MG63 (cell line): ENCODE results near the gene CRTC1. TPM values are rescaled to one million over a fixed set of nuclear protein-coding genes. Genes with fewer than 3 reads are reported as not detected.
A peak's percentile ranks its signal among the peaks of the same experiment; 100 is the strongest.
"Not testable (repeated sequence)": the region's sequence is repeated elsewhere in the genome, so short reads cannot be mapped to it uniquely, and the experiment has no call there.

Source experiments
- DNase-seq: peaks from one replicate; pipeline ENCODE4 v3.0.0-alpha.2; 2020
- H3K27me3 ChIP-seq: fragments of 250-450 bp; sonication (Bioruptor Pico); 2 replicates; pipeline ENCODE4 v1.5.1; 2020; ENCODE audit warnings: mild to moderate bottlenecking, moderate library complexity
- H3K36me3 ChIP-seq: fragments of 250-450 bp; sonication (Bioruptor Pico); 2 replicates; pipeline ENCODE4 v1.5.1; 2020; ENCODE audit warnings: mild to moderate bottlenecking, moderate library complexity
- H3K4me3 ChIP-seq: fragments of 250-450 bp; sonication (Bioruptor Pico); 2 replicates; pipeline ENCODE4 v1.5.1; 2020; ENCODE audit warnings: mild to moderate bottlenecking, moderate library complexity
- H3K9me3 ChIP-seq: fragments of 250-450 bp; sonication (Bioruptor Pico); 2 replicates; pipeline ENCODE4 v1.5.1; 2020; ENCODE audit warnings: mild to moderate bottlenecking, moderate library complexity
- total RNA-seq: library from RNA; depleted of rRNA; stranded (reverse); fragments of >200 nt; shearing (Covaris generic); gene quantifications from 2 replicates; pipeline ENCODE4 v1.2.3, GENCODE V29; 2014; ENCODE audit warnings: low replicate concordance

The CRTC1 gene
- total RNA-seq, 1 experiment from 2014 or later: 3.6 TPM

DNA sequence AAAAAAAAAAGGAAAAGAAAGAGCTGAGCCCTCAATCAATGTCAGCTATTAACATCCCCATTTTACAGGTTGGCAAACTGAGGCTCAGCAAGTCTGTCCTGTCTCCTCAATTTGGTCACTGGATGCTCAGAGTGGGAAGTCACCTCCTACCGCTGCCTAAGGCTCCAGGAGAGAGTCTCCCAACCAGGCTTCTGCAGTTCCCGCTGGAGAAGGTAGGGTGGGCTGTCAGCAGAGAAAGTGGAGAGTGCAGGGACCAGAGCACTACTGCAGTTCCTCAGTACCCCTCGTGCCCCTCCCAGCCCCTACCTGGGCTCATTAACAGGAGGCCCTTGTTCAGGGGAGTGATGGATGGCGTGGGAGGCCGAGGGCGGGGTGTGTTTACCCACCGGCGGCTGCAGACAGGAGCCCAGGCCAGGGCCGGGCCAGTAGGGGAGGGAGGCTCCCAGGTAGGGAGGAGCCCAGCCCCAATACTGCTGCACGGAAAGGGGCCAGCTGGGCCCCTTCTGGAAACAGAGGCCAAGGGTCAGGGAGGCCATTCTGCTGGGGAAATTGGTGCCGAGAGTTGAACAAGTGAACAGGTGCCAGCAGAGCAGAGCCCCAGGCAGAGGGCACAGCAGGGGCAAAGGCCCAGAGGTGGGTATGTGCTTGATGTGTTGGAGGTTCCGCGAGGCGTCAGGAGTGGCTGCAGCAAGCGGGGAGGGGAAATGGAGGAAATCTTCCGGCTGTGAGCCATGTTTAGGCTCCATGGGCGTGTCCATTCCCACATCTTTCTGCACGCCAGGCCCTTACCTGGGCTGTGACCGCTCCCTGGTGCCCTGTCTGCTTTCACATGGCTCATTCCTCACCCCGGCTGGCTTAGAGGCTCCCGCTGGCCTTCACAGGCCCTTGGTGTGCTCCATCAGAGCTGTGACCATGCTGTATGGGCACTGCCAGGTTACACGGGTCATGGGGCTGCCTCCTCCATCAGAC, 115.2 kb downstream of the CRTC1 start:
- DNase-seq: no peak
- H3K36me3 ChIP-seq: no peaks in the 10 kb centered on the region
- no peaks in the 10 kb centered on the region for H3K9me3 ChIP-seq
- peaks cover 9% of the 10 kb centered on the region for H3K27me3 ChIP-seq
- no peak overlapping the region for H3K4me3 ChIP-seq

DNA sequence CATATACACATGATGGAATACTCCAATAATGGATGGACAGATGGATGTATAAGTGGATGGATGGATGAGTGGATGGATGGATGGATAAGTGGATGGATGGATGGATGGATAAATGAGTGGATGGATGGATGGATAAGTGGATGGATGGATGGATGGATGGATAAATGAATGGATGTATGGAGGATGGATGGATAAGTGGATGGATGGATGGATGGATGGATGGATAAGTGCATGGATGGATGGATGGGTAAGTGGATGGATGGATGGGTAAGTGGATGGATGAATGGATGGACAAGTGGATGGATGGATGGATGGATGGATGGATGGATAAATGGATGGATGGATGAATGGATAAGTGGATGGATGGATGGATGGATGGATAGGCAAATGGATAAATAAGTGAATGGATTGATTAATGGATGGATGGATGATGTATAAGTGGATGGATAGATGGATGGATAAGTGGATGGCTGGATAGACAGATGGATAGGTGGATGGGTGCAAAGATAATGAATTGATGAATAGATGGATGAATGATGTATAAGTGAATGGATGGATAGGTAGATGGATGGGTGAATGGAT, 116.0 kb downstream of the CRTC1 start:
- no peak overlapping the region for H3K4me3 ChIP-seq
- H3K27me3 ChIP-seq: peaks cover 9% of the 10 kb centered on the region
- DNase-seq: no peak
- H3K9me3 ChIP-seq: no peaks in the 10 kb centered on the region
- no peaks in the 10 kb centered on the region for H3K36me3 ChIP-seq

DNA sequence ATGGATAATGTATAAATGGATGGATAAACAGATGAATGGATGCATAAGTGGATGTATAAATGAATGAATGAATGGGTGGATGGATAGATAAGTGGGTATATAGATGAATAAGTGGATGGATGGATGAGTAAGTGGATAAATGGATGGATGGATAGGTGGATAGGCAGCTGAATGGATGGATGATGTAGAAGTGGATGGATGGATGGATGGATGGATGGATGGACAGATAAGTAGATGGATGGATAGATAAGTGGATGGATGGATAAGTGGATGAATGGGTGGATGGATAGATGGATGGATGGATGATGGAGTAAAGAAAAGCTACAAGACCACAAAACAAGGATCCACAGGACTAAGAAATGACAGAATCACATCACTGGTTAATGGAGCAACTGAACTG, 116.6 kb downstream of the CRTC1 start:
- Histone ChIP-seq H3K27me3 (peaks cover 9% of the 10 kb centered on the region), H3K36me3 (no peaks in the 10 kb centered on the region), H3K9me3 (no peaks in the 10 kb centered on the region), H3K4me3 (no peak overlapping the region)
- no peak for DNase-seq

DNA sequence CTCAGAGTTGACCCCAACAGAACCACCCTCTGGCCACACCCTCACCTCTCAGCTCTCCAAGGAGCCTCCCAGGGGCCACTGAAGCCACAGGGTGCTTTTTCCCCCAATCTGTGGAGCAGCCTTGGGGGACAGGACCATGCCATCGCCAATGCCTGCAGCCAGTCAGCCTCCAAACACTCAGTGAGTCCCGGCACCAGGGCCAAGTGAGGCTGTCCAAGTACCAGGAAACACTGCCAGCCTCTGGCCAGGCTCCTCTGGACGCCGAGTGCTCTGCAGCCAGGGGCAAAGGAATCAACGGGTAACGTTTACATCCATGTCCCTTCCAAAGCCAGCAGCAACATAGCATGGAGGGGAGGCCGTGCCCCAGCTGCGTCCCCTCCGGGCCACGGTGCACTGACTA, 117.2 kb downstream of the CRTC1 start:
- no peak for DNase-seq
- no peaks in the 10 kb centered on the region for H3K36me3 ChIP-seq
- H3K27me3 ChIP-seq: peaks cover 9% of the 10 kb centered on the region
- no peak overlapping the region for H3K4me3 ChIP-seq
- no peaks in the 10 kb centered on the region for H3K9me3 ChIP-seq

- Histone ChIP-seq H3K9me3 (no peaks in the 10 kb centered on the region), H3K4me3 (no peak overlapping the region), H3K36me3 (no peaks in the 10 kb centered on the region), H3K27me3 (peaks cover 9% of the 10 kb centered on the region)
- DNase-seq: no peak
These were observed 118.9 kb downstream of the CRTC1 start for GRCh38 chr19:18802354-18802753.

DNA sequence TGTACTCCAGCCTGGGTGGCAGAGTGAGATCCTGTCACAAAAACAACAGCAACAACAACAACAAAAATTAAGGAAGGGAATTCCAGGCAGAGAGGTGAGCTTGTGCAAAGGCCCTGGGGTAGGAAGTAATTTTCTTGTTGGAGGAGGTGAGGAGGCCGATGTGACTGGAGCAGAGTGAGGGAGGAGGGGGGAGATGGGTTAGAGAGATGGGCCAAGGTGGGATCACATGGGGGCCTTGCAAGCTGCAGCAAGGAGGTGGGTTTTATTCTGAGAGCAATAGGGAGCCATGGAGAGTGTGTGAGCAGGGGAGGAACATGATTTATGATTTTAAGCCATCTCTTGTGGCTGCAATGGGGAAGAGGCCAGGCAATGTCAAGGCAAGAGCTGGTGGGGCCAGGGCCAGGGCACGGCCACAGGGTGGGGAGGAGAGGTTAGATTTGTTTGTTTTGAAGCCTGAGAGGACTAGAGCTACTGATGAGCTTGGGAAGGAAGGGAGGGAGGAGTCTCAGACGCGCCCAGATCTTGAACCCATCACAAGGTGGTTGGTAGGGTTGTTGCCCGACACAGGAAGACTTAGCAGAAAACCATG, 120.2 kb downstream of the CRTC1 start:
- H3K36me3 ChIP-seq: no peaks in the 10 kb centered on the region
- H3K27me3 ChIP-seq: peaks cover 9% of the 10 kb centered on the region
- no peaks in the 10 kb centered on the region for H3K9me3 ChIP-seq
- no peak overlapping the region for H3K4me3 ChIP-seq
- DNase-seq: no peak

- Histone ChIP-seq H3K27me3 (peaks cover 9% of the 10 kb centered on the region), H3K4me3 (no peak overlapping the region), H3K36me3 (no peaks in the 10 kb centered on the region), H3K9me3 (no peaks in the 10 kb centered on the region)
- DNase-seq: no peak
These were observed 120.7 kb downstream of the CRTC1 start for GRCh38 chr19:18804139-18804601.

DNA sequence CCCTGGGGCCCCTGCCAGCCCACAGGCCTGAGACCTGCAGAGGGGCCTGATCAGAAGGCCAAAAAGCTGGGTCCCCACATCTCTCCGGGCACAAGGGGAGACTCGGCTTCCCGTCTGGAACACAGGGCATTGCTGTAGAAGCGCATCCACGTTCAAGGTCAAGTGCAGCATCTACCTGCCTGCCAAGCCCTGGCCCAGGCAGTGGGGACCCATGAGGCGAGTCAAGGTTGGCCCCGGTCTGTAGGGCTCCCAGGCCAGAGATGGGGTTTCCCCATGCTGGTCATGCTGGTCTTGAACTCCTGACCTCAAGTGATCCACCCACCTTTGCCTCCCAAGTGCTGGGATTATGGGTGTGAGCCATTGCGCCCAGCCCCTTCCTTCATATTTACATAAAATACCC, 121.2 kb downstream of the CRTC1 start:
- H3K4me3 ChIP-seq: no peak overlapping the region
- no peaks in the 10 kb centered on the region for H3K9me3 ChIP-seq
- no peaks in the 10 kb centered on the region for H3K36me3 ChIP-seq
- DNase-seq: no peak
- H3K27me3 ChIP-seq: peaks cover 9% of the 10 kb centered on the region

GRCh38 chr19:18807861-18808331, 124.4 kb downstream of the CRTC1 start:
- no peaks in the 10 kb centered on the region for H3K9me3 ChIP-seq
- H3K36me3 ChIP-seq: no peaks in the 10 kb centered on the region
- no peaks in the 10 kb centered on the region for H3K27me3 ChIP-seq
- DNase-seq: no peak
- no peak overlapping the region for H3K4me3 ChIP-seq

DNA sequence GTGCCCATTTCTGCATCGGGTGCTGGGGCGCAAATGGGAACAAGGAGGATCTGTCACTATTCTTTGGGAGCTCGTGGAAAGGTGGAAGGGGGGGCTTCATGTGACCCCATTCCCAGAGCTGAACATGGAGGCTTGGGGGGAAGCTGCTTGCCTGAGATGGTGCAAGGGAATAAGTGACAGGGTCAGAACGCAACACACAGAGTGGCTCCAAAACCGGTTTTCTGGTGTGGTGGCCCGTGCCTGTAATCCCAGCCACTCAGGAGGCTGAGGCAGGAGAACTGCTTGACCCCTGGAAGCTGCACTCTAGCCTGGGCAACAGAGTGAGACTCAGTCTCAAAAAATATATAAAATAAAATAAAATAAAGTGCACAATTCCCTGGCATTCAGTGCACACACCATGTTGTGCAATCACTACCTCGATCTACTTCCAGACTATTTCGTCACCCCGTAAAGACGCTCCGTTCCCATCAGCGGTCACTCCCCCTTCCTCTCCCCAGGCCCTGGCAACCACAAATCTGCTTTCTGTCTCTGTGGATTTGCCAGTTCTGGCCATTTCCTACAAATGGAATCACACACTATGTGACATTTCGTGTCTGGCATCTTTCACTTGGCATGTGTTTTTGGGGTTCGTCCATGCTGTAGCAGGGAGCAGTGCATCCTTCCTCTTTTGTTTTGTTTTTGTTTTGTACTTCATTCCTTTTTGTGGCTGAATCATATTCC, 125.8 kb downstream of the CRTC1 start:
- Histone ChIP-seq H3K27me3 (no peaks in the 10 kb centered on the region), H3K36me3 (no peaks in the 10 kb centered on the region), H3K9me3 (no peaks in the 10 kb centered on the region), H3K4me3 (no peak overlapping the region)
- DNase-seq: peak; percentile 69

DNA sequence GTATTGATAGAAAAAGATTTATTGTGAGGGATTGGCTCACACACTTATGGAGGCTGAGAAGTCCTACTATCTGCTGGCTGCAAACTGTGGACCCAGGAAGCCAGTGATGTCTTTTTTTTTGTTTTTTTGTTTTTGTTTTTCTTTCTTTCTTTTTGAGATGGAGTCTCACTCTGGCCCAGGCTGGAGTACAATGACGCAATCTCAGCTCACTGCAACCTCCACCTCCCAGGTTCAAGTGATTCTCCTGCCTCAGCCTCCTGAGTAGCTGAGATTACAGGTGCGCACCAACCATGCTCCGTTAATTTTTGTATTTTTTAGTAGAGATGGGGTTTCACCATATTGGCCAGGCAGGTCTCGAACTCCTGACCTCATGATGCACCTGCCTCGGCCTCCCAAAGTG, 128.2 kb downstream of the CRTC1 start:
- H3K4me3 ChIP-seq, H3K9me3 ChIP-seq, DNase-seq, H3K36me3 ChIP-seq, H3K27me3 ChIP-seq: not testable (repeated sequence)

- no peak for DNase-seq
- Histone ChIP-seq H3K4me3 (no peak overlapping the region), H3K36me3 (no peaks in the 10 kb centered on the region), H3K27me3 (no peaks in the 10 kb centered on the region), H3K9me3 (no peaks in the 10 kb centered on the region)
These were observed 130.6 kb downstream of the CRTC1 start for GRCh38 chr19:18814063-18814462.

GRCh38 chr19:18815673-18816072, 132.2 kb downstream of the CRTC1 start:
- H3K4me3 ChIP-seq: no peak overlapping the region
- no peaks in the 10 kb centered on the region for H3K36me3 ChIP-seq
- no peak for DNase-seq
- no peaks in the 10 kb centered on the region for H3K27me3 ChIP-seq
- H3K9me3 ChIP-seq: no peaks in the 10 kb centered on the region

DNA sequence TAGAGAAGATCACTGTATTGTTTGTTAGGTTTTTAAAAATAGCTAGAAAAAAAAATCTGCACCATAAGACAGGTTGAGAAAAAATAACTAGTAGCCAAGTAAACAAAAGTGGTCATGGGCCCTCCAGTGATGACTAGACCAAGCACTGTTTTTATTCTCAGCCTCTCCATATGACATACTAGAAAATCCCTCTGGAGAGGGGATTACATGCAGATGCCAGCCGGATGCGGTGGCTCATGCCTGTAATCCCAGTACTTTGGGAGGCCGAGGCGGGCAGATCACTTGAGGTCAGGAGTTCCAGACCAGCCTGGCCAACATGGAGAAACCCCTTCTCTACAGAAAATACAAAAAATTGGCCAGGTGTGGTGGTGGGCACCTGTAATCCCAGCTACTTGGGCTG, 133.2 kb downstream of the CRTC1 start:
- DNase-seq, H3K4me3 ChIP-seq, H3K9me3 ChIP-seq, H3K36me3 ChIP-seq, H3K27me3 ChIP-seq: not testable (repeated sequence)

- Histone ChIP-seq H3K36me3 (no peaks in the 10 kb centered on the region), H3K4me3 (no peak overlapping the region), H3K9me3 (no peaks in the 10 kb centered on the region), H3K27me3 (no peaks in the 10 kb centered on the region)
- no peak for DNase-seq
These were observed 134.1 kb downstream of the CRTC1 start for GRCh38 chr19:18817574-18817973.

DNA sequence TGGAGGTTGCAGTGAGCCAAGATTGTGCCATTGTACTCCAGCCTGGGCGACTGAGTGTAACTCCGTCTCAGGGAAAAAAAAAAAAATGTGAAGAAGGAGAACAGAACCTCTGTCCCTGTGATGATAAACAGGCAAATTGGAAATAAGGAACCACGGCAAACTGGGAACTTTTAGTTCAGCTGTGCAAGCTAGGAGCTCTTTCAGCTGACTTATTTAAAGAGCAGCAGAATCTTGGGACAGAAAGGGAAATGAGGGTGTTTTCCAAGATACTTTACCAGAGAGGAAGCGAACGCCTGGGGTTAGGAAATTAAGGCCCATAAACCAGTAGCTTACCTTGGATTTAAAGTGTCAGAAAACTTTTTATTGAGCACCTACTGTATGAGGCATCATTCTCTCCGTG, 145.3 kb downstream of the CRTC1 start:
- peaks cover 21% of the 10 kb centered on the region for H3K9me3 ChIP-seq
- 0 out of 2 replicates have a peak, but pooled peaks cover under 1% of the 10 kb centered on the region for H3K27me3 ChIP-seq
- no peak for DNase-seq
- H3K36me3 ChIP-seq: peaks cover 13% of the 10 kb centered on the region
- H3K4me3 ChIP-seq: no peak overlapping the region

GRCh38 chr19:18830488-18830887, 147.0 kb downstream of the CRTC1 start:
- H3K4me3 ChIP-seq: no peak overlapping the region
- no peak for DNase-seq
- H3K9me3 ChIP-seq: peaks cover 18% of the 10 kb centered on the region
- peaks cover 4% of the 10 kb centered on the region; the same call in 1 of the 2 replicates for H3K27me3 ChIP-seq
- peaks cover 29% of the 10 kb centered on the region for H3K36me3 ChIP-seq
